Superior temporal gyrus (tissue), 1 donor: ENCODE data around the gene CCDC51.
A peak's percentile ranks its signal among the peaks of the same experiment; 100 is the strongest.
"Not testable (repeated sequence)": the region's sequence is repeated elsewhere in the genome, so short reads cannot be mapped to it uniquely, and the experiment has no call there.

ENCODE experiments used
- DNase-seq: peaks from one replicate; pipeline ENCODE4 v3.0.0-alpha.2; 2016; ENCODE audit errors: extremely low spot score

The CCDC51 gene

DNA sequence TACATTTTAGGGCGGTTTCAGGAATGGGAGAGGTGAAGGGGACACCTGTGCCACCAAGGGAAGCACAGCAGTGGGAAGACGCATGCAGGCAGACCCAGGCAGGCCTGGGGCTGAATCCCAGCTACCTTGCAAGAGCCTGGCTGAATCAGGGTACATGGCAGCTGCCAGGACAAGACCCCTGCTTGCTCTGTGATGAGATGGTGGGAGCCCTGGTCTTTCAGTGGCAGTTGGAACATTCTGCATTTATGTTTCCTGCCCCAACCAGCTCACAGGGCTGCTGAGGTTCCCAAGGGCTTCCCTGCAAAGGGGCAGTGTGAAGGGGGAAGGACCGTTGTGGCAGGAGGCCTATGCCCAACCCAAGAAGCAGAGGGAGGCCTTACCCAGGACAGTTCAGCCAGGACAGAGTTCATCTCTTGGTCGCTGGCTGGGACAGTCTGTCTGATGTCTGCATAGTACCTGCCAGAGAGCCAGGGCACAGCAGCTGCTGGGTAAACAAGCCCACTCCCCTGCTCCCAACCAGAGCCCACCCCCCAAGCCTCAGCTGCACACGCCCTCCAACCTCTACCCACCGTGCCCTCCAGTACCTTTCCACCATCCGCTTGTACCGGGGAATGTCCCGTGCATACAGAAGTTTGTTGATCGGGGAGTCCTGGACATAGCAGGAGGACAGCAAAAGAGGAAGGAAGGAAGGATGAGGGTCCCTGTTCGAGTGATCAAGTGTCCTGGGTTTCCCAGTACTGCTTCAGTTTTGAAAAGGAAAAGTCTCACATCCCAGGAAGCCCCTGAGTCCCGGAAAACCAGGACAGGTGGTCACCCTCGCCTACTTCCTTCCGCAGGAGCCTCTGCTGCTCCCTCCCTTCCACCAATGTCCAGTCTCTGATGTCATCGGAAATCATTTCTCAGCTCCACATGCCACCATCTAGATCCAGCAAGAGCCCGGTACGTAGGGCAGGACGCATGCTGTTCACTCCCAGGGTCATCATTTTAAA is 33.2 kb downstream of the CCDC51 start:
- DNase-seq: no peak

DNA sequence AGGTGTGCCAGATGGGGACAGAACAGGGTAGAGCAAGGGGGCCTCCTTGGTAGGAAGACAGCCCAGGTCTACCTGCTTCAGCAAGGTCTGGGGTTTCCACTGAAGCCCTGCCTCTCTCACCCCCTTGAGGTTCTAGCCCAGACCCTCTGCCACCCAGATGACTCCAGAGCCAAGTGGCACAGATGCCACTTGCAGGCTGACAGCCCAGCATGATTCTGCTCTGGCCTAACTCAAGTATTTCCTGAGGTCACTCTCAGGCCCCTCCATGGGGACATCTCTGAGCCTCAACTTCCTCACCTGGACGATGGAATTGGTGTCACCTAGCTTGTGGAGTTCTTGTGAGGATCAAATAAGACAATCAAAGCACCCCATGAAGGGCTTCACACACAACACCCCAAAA is 33.9 kb downstream of the CCDC51 start:
- DNase-seq: no peak

DNA sequence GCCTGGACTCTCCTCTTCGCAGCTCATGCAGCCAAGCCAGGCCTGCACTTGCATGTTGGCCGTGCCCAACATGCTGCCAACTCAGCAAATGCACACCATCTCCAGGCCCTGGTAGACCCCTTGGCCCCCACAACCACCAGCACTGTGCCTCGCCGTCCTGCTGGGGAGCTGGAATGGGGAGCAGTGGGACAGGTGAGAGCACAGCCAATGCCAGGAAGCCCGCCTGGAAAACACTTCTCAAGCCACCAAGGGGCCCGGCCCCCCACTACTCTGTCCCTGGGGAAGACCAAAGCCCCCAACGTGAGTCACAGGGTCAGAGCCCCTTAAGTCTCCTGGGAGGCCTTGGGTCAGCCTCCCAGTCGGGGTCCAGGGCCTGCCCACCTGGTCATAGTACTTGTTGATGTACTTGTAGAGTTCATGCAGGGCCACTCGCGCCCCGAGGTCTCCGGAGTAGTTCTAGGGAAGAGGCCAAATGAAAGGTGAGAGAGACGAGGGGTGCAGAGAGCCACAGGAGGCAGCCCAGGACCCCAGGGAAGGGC is 34.5 kb downstream of the CCDC51 start:
- DNase-seq: no peak

DNA sequence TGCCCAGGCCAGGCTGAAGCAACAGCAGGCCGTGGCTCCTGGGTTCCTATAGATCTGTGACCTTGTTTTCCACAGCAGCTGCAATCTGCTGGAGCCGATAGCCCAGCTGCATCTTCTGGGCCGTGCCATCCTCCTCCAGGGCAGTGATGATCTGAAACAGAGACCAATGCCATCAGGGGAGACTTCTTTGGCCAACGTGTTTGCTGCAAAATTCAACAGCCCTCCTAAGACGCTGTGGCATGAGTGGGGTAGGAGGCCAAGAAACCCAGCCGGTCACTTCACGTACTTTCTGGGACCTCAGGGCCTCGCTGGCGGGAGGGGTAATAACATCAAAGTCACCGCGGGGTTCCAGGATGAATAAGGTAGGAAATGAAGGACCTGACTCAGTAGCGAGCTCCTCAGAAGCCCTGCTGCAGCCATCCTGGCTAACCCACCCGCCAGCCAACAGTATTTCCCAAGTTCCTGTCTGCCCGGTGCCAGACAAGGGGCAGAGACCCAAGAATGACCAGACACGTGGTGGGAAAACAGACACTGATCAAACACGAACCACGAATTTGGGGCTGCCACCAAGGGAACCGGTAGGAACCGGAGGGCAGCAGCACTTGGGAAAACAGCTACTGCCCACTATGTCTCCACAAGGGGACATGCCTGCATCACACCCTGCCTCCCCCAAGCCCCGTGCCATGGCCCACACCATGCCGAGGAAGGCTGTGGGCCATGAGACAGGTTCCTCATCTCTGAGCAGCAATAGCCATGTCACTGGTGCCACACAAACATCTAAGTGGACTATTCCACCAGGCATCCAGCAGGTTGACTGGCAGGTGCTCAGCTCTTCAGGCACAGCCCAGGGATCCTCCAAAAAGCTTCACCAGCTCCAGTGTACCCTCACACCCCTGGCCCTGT is 35.2 kb downstream of the CCDC51 start:
- DNase-seq: no peak

DNA sequence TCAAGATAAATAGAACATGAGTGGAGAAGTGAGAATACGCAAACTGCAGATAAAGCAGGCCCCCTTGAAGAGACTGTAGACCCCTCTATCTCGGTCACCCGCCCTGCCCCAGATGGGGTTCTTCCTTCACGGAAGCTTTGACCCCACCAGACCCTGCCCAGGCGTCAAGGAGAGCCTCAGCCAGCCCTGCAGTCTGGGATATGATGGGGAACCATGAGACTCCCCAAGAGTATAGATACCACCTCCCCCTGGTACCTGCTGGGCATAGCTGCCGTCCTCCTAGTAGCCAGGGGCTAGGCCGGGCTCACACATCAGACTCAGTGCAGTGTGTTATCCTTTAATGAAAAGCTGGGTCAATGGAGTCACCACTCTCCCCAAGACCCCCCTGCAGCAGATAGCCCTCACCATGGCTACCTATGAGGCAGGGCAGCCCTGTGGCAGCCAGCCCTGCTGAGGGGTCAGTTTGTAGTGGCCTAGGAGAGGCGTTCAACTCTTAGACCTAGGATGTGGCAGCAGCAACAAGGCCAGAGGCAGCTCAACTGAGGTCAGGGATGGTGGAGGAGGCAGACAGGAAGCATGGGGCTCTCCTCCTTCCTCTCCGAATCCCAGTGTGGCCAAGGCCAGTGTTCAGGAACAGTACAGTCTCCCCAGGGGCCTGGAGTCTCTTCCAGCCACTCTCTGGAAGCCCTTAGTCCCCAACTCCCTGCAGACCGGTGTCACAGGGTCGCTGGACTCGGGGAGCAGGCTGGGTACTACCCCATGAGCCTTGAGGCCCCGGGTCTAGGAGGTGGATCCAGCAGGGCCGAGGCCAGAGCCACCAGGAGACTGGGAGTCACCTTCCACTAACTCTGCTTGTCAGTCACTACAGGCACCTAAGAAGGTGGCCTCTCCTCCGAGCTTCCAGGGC is 36.1 kb downstream of the CCDC51 start:
- DNase-seq: no peak

DNA sequence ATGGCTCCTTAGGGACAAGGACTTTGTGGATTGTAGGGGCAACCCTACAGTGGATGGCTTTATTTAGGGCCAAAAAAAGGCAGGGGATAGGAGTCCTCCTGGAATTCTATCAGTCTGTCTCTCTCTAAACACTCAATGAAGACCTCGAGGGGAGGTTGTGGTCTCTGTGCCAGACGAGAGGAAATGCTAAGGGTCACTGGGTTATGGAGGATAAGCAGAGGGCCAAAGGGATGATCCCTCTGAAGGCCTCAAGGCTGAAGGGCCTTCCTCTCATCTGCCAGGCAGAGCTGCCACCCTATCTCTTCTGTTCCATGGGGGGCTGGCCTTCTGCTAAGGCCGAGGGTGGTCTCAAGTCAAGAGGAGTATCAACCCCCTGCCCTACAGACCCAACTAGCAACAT is 37.0 kb downstream of the CCDC51 start:
- DNase-seq: no peak

DNA sequence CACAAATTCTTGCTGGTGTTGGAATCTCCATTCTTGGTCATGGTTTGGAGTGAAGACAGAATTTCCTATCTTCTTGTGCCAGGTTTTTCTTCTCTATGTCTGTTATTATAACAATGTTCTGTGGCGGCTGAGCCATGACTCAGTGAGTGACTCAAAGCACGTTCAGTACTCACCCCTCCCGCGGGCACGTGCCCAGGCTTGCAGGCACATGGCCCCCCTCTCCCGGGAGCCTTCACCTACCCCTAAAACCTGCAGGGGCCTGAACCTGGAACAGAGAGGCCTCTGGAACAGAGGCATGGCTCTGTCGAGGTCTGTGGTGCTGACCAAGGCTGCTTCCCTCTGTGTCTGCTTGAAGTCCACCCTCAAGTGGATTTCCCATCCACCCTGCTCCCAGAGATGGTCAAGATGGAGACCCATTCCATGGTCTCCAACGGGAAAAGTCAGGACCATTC is 37.6 kb downstream of the CCDC51 start:
- peak; percentile 33 for DNase-seq

DNA sequence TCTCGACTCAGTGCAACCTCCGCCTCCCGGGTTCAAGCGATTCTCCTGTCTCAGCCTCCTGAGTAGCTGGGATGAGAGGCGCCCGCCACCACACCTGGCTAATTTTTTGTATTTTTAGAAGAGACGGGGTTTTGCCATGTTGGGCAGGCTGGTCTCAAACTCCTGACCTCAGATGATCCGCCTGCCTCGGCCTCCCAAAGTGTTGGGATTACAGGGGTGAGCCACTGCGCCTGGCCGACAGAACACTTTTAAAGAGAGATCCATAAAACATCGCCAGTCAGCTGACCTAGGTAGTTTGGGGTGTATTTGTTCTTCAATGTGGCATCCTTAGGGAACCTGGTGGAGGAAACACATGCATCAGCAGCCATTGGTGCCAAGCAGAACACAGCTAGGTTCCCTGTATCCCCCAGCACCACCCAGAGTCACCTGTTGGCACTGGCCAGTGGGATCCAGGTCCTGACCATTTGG is 38.5 kb downstream of the CCDC51 start:
- DNase-seq: not testable (repeated sequence)

DNA sequence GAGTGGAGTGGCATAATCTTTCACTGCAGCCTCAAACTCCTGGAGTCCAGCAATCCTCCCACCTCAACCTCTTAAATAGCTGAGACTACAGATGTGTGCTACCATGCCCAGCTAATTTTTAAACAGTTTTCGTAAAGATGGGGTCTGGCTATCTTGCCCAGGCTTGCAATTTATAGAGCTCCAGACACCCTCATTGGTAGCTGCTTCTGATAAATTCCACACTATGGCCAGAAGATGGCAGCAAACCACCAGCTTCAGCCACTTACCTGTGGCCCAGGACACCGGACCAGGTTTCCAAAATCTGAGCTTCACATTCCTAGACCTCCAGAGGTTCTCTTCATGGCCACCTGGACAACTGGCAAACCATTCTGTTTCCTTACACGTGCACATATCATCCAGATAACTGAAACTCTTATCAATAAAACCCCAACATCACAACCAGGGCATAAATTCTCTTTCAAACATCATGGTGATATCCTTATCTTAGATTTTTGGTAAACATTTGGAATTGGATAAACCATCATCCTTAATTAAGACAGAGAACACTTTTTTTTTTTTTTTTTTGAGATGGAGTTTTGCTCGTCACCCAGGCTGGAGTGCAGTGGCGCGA is 39.0 kb downstream of the CCDC51 start:
- DNase-seq: peak; percentile 87

DNA sequence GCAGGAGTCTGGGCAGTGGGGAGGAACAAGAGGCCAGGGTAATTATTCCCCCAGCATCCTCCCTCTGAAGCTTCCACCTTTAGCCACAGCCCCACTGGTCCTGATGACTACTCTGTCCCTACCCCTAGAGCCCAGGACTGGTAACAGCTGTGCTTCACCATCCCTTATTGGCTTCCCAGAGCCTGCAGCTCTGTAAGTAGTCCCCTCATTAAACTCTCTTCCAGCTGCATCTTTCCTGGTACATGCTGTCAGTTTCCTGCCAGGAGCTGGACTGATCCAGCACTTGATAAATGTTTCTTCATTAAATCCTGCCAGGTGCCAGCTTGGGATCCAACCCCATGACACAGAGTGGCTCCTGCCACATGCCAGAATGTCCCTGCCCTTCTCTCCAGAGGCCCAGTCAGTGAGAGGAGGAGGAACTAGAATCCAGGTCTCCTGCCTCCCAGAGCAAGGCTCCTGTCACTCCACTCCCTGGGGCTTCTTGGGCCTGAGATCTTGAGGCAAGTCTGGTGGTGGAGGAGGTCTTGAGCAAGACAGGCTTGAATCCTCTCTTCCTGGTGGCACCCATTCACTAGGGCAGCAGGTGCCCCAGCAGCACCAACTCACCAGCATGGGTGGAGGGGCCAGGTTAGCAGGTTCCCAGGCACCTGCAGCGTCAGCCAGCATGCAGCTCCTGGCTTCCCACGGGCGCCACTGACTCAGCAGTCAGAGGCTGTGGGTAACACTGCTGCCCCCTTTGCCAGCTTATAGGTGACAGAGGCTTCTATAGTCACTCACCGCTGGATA is 40.3 kb downstream of the CCDC51 start:
- DNase-seq: no peak

DNA sequence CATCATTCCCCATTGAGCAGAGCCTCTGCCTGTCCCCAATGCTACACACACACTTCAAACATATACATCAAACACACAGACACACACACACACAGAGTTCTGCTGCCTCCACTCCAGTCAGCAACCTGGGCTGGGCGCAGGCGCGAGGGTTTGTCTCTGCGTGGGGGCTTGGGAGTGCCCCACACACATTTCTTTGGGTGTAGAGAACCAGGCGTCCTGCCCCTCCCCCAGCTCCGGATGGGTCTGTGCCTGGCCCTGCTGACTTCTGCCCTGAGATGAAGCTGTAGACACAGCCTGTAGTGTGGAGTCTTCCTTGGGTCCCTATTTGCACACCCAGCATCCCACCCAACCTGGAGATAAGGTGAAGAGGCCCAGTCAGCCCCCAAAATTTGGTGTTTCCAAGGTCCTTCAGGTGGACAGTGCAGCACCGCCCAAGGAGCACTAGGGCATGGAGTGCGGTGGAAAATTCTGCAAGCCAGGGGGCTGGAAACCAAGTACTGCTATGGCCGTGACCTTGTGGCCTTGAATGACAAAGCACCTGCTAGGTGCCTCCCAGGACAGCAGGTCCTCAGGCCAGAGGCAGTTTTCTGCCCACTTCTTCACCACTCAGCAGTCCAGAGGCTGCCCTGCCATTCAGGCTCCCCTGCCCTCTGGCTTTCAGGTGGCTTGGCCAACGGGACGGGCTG is 41.1 kb downstream of the CCDC51 start:
- no peak for DNase-seq

DNA sequence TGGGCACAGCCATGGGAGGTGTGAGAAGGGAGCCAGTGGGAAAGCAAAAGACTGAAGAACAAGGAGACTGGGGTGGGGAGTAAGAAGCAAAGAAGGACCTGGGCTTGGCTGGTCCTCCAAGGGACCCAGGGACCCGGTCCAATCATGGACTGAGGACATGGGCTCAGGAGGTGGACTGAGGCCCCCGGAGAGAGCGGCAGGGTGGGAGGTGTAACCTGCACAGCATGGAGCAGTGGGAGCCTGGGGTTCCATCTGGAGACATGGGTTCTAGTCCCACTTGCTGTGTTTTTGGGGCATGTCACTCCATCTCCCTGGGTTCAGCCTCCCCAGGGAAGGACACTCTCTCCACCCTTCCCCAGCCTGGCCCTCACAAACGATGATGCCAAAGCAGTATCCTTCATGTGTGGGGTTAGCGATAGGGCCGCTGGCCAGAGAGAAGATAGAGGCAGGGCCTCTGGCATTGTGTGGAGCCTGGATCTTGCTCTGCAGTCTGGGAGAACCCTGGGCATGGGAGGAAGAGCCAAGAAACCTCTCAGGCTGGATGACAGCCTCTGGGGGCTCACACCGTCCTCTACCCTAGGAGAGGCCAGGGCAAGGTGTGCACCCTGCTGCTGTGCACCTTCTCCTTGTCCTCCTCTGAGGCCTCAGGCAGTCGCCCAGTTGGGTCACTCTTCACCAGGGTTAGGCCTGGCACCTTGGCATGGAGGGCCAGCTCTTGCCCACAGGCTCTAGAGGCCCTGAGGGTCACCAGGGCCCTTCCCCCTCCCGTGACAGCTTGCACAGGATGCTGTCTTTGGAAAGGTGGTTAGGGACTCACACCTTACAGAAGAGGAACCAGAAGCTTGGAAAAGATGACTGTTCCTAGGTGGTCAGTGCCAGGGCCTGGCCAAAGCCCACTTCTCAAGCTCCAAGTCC is 41.9 kb downstream of the CCDC51 start:
- DNase-seq: no peak

DNA sequence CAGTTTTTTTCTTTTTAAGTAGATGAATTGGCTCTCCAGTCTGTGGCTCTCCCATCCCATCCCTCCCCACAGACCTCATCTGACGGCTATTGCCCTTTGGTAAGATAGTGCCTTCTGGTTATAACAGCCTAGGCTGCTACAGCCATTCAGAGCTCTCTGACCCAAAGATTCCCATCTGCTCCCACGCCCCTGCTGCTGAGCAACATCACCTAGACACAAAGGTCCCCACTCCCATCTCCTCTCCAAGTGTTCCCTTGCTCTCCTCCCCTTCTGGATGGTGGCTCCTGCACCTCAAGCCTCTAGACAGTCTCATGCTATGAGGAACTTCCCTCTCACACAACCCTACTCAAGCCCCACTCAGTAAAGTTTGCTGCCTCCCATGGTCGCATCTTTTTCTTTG is 44.2 kb downstream of the CCDC51 start:
- no peak for DNase-seq

DNA sequence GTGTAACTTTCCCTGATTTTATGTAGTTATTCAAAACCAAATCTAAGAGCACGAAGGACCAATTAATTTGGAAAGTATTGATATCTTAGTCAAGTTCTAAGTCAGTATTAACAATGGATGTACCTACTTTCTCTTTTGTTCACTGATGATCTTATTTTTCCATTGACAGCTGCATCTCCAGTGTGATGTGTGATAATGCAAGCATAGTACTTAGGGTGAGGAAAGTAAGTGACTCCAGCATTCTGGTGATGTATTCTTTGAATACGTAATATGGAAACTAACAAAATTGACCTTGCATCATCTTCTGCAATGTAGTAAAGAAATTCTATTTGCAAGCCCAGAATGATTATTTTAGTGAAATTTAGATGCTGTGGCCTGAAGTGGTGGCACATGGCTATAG is 45.5 kb downstream of the CCDC51 start:
- no peak for DNase-seq

DNA sequence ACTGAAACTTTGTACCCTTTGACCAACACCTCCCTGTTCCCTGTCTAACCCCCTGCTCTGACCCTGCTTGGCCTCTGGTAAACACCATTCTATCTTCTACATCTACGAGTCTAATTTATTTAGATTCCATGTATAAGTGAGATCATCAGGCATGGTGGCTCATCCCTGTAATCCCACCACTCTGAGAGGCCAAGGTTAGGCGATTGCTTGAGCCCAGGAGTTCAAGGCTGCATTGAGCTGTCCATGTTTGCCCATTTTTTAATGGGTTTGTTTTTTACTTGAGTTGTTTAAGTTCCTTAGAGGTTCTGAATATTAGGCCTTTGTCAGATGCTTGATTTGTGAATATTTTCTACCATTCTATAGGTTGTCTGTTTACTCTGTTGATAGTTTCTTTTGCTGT is 51.0 kb downstream of the CCDC51 start:
- no peak for DNase-seq

DNA sequence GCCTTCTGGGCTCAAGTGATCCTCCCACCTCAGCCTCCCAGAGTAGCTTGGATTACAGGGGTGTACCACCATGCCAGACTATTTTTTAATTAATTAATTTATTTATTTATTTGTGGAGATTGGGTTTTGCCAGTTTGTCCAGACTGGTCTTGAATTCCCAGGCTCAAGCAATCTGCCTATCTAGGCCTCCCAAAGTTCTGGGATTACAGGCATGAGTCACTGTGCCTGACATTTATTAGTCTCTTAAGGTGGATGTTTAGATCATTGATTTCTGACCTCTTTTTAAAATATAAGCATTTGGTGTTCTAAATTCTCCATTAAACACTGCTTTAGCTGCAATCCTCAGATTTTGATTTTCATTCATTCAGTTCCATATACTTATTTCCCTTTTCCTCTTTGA is 52.3 kb downstream of the CCDC51 start:
- no peak for DNase-seq
